ENCODE data around the gene LAMC2.

The LAMC2 gene

GRCh38 chr1:183214021-183214970, 28.2 kb downstream of the LAMC2 start:
- no peak for DNase-seq (ENCODE audit: low spot score)
- in situ Hi-C loops (cut with MboI; ENCODE audit: low pct_unique_long_range_greater_than_20kb, low sequenced_read_pairs, unreplicated experiment): loop anchor here (25.0 kb wide), 1 partner anchor 252 kb away; the partner anchor contains the start of gene SHCBP1L
- TF ChIP-seq CTCF (IDR thresholded peaks at IDR 0.05; ENCODE audit: extremely low read depth, insufficient read depth, missing control alignments): no peak

- in situ Hi-C loops (cut with MboI; ENCODE audit: low pct_unique_long_range_greater_than_20kb, low sequenced_read_pairs, unreplicated experiment): loop anchor here (25.0 kb wide), 1 partner anchor 253 kb away; the partner anchor contains the start of gene SHCBP1L
Measured at GRCh38 chr1:183215076-183215720, 29.1 kb downstream of the LAMC2 start.

GRCh38 chr1:183215936-183216335, 29.9 kb downstream of the LAMC2 start:
- TF ChIP-seq CTCF (IDR thresholded peaks at IDR 0.05; ENCODE audit: extremely low read depth, insufficient read depth, missing control alignments): no peak
- no peak for DNase-seq (ENCODE audit: low spot score)
- in situ Hi-C loops (cut with MboI; ENCODE audit: low pct_unique_long_range_greater_than_20kb, low sequenced_read_pairs, unreplicated experiment): loop anchor here (25.0 kb wide), 1 partner anchor 254 kb away; the partner anchor contains the start of gene SHCBP1L

More at GRCh38 chr1:183215076-183215720, 29.1 kb downstream of the LAMC2 start:
- TF ChIP-seq CTCF (IDR thresholded peaks at IDR 0.05; ENCODE audit: extremely low read depth, insufficient read depth, missing control alignments): no peak
- no peak for DNase-seq (ENCODE audit: low spot score)

GRCh38 chr1:183218027-183218618, 32.1 kb downstream of the LAMC2 start:
- in situ Hi-C loops (cut with MboI; ENCODE audit: low pct_unique_long_range_greater_than_20kb, low sequenced_read_pairs, unreplicated experiment): loop anchor here (25.0 kb wide), 1 partner anchor 256 kb away; the partner anchor contains the start of gene SHCBP1L
- no peak for TF ChIP-seq CTCF (IDR thresholded peaks at IDR 0.05; ENCODE audit: extremely low read depth, insufficient read depth, missing control alignments)
- no peak for DNase-seq (ENCODE audit: low spot score)

GRCh38 chr1:183218971-183219615, 33.0 kb downstream of the LAMC2 start:
- in situ Hi-C loops (cut with MboI; ENCODE audit: low pct_unique_long_range_greater_than_20kb, low sequenced_read_pairs, unreplicated experiment): loop anchor here (25.0 kb wide), 1 partner anchor 257 kb away; the partner anchor contains the start of gene SHCBP1L
- DNase-seq (ENCODE audit: low spot score): no peak
- TF ChIP-seq CTCF (IDR thresholded peaks at IDR 0.05; ENCODE audit: extremely low read depth, insufficient read depth, missing control alignments): no peak

- in situ Hi-C loops (cut with MboI; ENCODE audit: low pct_unique_long_range_greater_than_20kb, low sequenced_read_pairs, unreplicated experiment): loop anchor here (25.0 kb wide), 1 partner anchor 257 kb away; the partner anchor contains the start of gene SHCBP1L
- no peak for DNase-seq (ENCODE audit: low spot score)
- TF ChIP-seq CTCF (IDR thresholded peaks at IDR 0.05; ENCODE audit: extremely low read depth, insufficient read depth, missing control alignments): no peak
Measured at GRCh38 chr1:183219616-183220009, 33.5 kb downstream of the LAMC2 start.
